ENCODE data around the gene PACRG. TPM values are rescaled to one million over a fixed set of nuclear protein-coding genes. Genes with fewer than 3 reads are reported as not detected.

The PACRG gene
- total RNA-seq, 1 experiment from 2014 or later: not detected

GRCh38 chr6:162710936-162711335 lies 16.8 kb upstream of the PACRG start:
- no peak for TF ChIP-seq CTCF (IDR thresholded peaks at IDR 0.05; ENCODE audit: insufficient read depth in 1 of 2, low read depth in 1 of 2, low read length in 1 of 2, severe bottlenecking in 1 of 2, unreplicated experiment in 1 of 2)
- Mint-ChIP-seq H3K27me3 (ENCODE audit: insufficient read depth, unreplicated experiment) (peaks cover 3% of the 10 kb centered on the region), H3K9me3 (ENCODE audit: unreplicated experiment) (no peaks in the 10 kb centered on the region), H3K36me3 (ENCODE audit: insufficient read depth, unreplicated experiment) (no peaks in the 10 kb centered on the region), H3K27ac (ENCODE audit: unreplicated experiment) (no peak overlapping the region), H3K4me3 (ENCODE audit: unreplicated experiment) (no peak overlapping the region), H3K4me1 (ENCODE audit: low read depth, unreplicated experiment) (no peaks in the 10 kb centered on the region)
- DNase-seq: no peak
- Histone ChIP-seq H3K4me1 (no peaks in the 10 kb centered on the region), H3K4me3 (ENCODE audit: low read depth, low read length) (no peak overlapping the region), H3K36me3 (ENCODE audit: control insufficient read depth, insufficient read depth, low read length) (no peaks in the 10 kb centered on the region), H3K27me3 (replicated peaks; ENCODE audit: control insufficient read depth, insufficient read depth, low read length) (no peaks in the 10 kb centered on the region), H3K9me3 (no peaks in the 10 kb centered on the region)
- no TSS peak for BruUV-seq (replicated peaks)
- ChIA-PET CTCF (no interaction called here), POLR2A (interaction anchor here (0.7 kb wide), 1 partner anchor 17 kb away, joined by 3 read pairs; the partner anchor contains the start of gene PACRG)
- intact Hi-C loops (cut with micrococcal nuclease; ENCODE audit: unreplicated experiment): no loop called here

- no peak overlapping the region for H3K4me3 ChIP-seq (ENCODE audit: low read depth, low read length)
- TF ChIP-seq CTCF (IDR thresholded peaks at IDR 0.05; ENCODE audit: insufficient read depth in 1 of 2, low read depth in 1 of 2, low read length in 1 of 2, severe bottlenecking in 1 of 2, unreplicated experiment in 1 of 2): no peak
- no peaks in the 10 kb centered on the region for H3K4me1 Mint-ChIP-seq (ENCODE audit: low read depth, unreplicated experiment)
- DNase-seq: no peak
- H3K9me3 ChIP-seq: no peaks in the 10 kb centered on the region
- peaks cover 3% of the 10 kb centered on the region for H3K27me3 Mint-ChIP-seq (ENCODE audit: insufficient read depth, unreplicated experiment)
- H3K4me3 Mint-ChIP-seq (ENCODE audit: unreplicated experiment): no peak overlapping the region
- no peak overlapping the region for H3K27ac Mint-ChIP-seq (ENCODE audit: unreplicated experiment)
- BruUV-seq (replicated peaks): no TSS peak
- H3K36me3 Mint-ChIP-seq (ENCODE audit: insufficient read depth, unreplicated experiment): no peaks in the 10 kb centered on the region
- no peaks in the 10 kb centered on the region for H3K27me3 ChIP-seq (replicated peaks; ENCODE audit: control insufficient read depth, insufficient read depth, low read length)
- ChIA-PET POLR2A (no interaction called here), CTCF (no interaction called here)
- no peaks in the 10 kb centered on the region for H3K36me3 ChIP-seq (ENCODE audit: control insufficient read depth, insufficient read depth, low read length)
- no peaks in the 10 kb centered on the region for H3K4me1 ChIP-seq
- intact Hi-C loops (cut with micrococcal nuclease; ENCODE audit: unreplicated experiment): no loop called here
- H3K9me3 Mint-ChIP-seq (ENCODE audit: unreplicated experiment): no peaks in the 10 kb centered on the region
These were observed 16.4 kb upstream of the PACRG start for GRCh38 chr6:162711376-162711775.

- intact Hi-C loops (cut with micrococcal nuclease; ENCODE audit: unreplicated experiment): no loop called here
- ChIA-PET CTCF (no interaction called here), POLR2A (no interaction called here)
- no peaks in the 10 kb centered on the region for H3K36me3 Mint-ChIP-seq (ENCODE audit: insufficient read depth, unreplicated experiment)
- BruUV-seq (replicated peaks): no TSS peak
- H3K4me1 Mint-ChIP-seq (ENCODE audit: low read depth, unreplicated experiment): no peaks in the 10 kb centered on the region
- H3K9me3 Mint-ChIP-seq (ENCODE audit: unreplicated experiment): peaks cover under 1% of the 10 kb centered on the region
- TF ChIP-seq CTCF (IDR thresholded peaks at IDR 0.05; ENCODE audit: insufficient read depth in 1 of 2, low read depth in 1 of 2, low read length in 1 of 2, severe bottlenecking in 1 of 2, unreplicated experiment in 1 of 2): no peak
- no peak for DNase-seq
- H3K27ac Mint-ChIP-seq (ENCODE audit: unreplicated experiment): no peak overlapping the region
- Histone ChIP-seq H3K27me3 (replicated peaks; ENCODE audit: control insufficient read depth, insufficient read depth, low read length) (no peaks in the 10 kb centered on the region), H3K9me3 (no peaks in the 10 kb centered on the region), H3K36me3 (ENCODE audit: control insufficient read depth, insufficient read depth, low read length) (no peaks in the 10 kb centered on the region), H3K4me1 (no peaks in the 10 kb centered on the region), H3K4me3 (ENCODE audit: low read depth, low read length) (no peak overlapping the region)
- H3K4me3 Mint-ChIP-seq (ENCODE audit: unreplicated experiment): no peak overlapping the region
- H3K27me3 Mint-ChIP-seq (ENCODE audit: insufficient read depth, unreplicated experiment): peaks cover 3% of the 10 kb centered on the region
These were observed 15.1 kb upstream of the PACRG start for GRCh38 chr6:162712694-162713093.

Measured in Caco-2 (cell line).